Endothelial cell of umbilical vein (primary cell): ENCODE data around the gene ZNF22. TPM values are rescaled to one million over a fixed set of nuclear protein-coding genes. Genes with fewer than 3 reads are reported as not detected.

Experiments
- BruUV-seq: library from RNA; stranded (reverse); fragments of 400-500 nt; replicated peaks from 2 replicates; lab custom pipeline; 2021; lab: Mats Ljungman, UMichigan
- CTCF ChIA-PET: fragments of 300-600, 350-600 bp; sonication (Branson Sonifier 250); formaldehyde crosslinking; loops from one replicate; lab custom pipeline; 2021; ENCODE audit warnings: antibody characterized with exemption, inconsistent platforms; lab: Charles Lee
- POLR2A ChIA-PET: fragments of 300-600, 350-600 bp; sonication (Branson Sonifier 250); formaldehyde crosslinking; loops from one replicate; lab custom pipeline; 2021; ENCODE audit warnings: antibody characterized with exemption, inconsistent platforms; lab: Charles Lee
- DNase-seq: peaks from one replicate; pipeline ENCODE4 v3.0.0-alpha.2; 2011; ENCODE audit warnings: low read depth, low spot score
- FAIRE-seq: peaks from 2 replicates; lab custom pipeline; 2011; peaks lifted over from hg19 to GRCh38; lab: Jason Lieb, UNC
- H2AFZ ChIP-seq: 2 replicates; pipeline ENCODE4 v1.6.0; 2012; ENCODE audit warnings: low read depth, low read length, control low read depth, inconsistent platforms
- H3K27ac ChIP-seq: 2 replicates; pipeline ENCODE4 v1.5.1; 2011; ENCODE audit warnings: low read depth, mild to moderate bottlenecking, control low read depth, low read length, moderate library complexity; ENCODE audit not compliant: insufficient read depth
- H3K27me3 ChIP-seq, 2 experiments: 2 replicates each; pipeline versions ENCODE4 v1.6.0 to v1.6.1; 2011; ENCODE audit warnings: low read length in 2 of 2, mixed read lengths in 1 of 2; ENCODE audit not compliant: control insufficient read depth in 2 of 2, insufficient read depth in 2 of 2
- H3K36me3 ChIP-seq, 2 experiments: 2 replicates in 1 of 2; 3 replicates in 1 of 2; pipeline ENCODE4 v1.5.1; 2011; ENCODE audit warnings: low read length in 2 of 2, mild to moderate bottlenecking in 1 of 2, moderate library complexity in 1 of 2; ENCODE audit not compliant: control insufficient read depth in 2 of 2, insufficient read depth in 2 of 2; ENCODE audit errors: extremely low read depth in 1 of 2
- H3K4me1 ChIP-seq: 3 replicates; pipeline ENCODE4 v1.5.1; 2011; ENCODE audit warnings: mild to moderate bottlenecking, low read length; ENCODE audit not compliant: control insufficient read depth, insufficient read depth; ENCODE audit errors: extremely low read depth
- H3K4me2 ChIP-seq: 2 replicates; pipeline ENCODE4 v1.6.1; 2011; ENCODE audit warnings: low read length, control low read depth, mixed read lengths; ENCODE audit not compliant: insufficient read depth
- H3K4me3 ChIP-seq, 3 experiments: fragments of 200-600 bp in 1 of 3; sonication (generic), shearing (Covaris generic) in 1 of 3; replicated peaks in 1 of 3; 2 replicates each; pipeline ENCODE4 v1.5.1; 2011 to 2016; ENCODE audit warnings: control low read depth in 3 of 3, low read length in 3 of 3, mild to moderate bottlenecking in 2 of 3, inconsistent platforms in 1 of 3, low read depth in 1 of 3, moderate library complexity in 1 of 3; ENCODE audit not compliant: insufficient read depth in 1 of 3
- H3K79me2 ChIP-seq: 2 replicates; pipeline ENCODE4 v1.6.0; 2012; ENCODE audit warnings: low read length, inconsistent platforms; ENCODE audit not compliant: control insufficient read depth, insufficient read depth
- H3K9ac ChIP-seq: replicated peaks from 2 replicates; pipeline ENCODE3; 2011; ENCODE audit warnings: low read length, control low read depth; ENCODE audit not compliant: insufficient read depth; ENCODE audit errors: extremely low read depth
- H3K9me1 ChIP-seq: replicated peaks from 3 replicates; pipeline ENCODE4 v1.6.0; 2011; ENCODE audit warnings: mild to moderate bottlenecking, low read length; ENCODE audit not compliant: control insufficient read depth, insufficient read depth; ENCODE audit errors: extremely low read depth
- H3K9me3 ChIP-seq: replicated peaks from 2 replicates; pipeline ENCODE4 v1.5.1; 2012; ENCODE audit warnings: low read length, inconsistent platforms; ENCODE audit not compliant: control insufficient read depth, insufficient read depth
- H4K20me1 ChIP-seq: replicated peaks from 2 replicates; pipeline ENCODE3; 2011; ENCODE audit warnings: mild to moderate bottlenecking, low read length; ENCODE audit not compliant: control insufficient read depth, insufficient read depth; ENCODE audit errors: extremely low read depth
- EZH2 ChIP-seq: IDR thresholded peaks from 2 replicates; pipeline ENCODE4 v1.6.1; 2012; ENCODE audit warnings: borderline replicate concordance, low read depth, mild to moderate bottlenecking, moderate library complexity, low read length, inconsistent platforms; ENCODE audit not compliant: severe bottlenecking
- FOS ChIP-seq: IDR thresholded peaks from 2 replicates; pipeline ENCODE4 v1.6.1; 2011; ENCODE audit warnings: mild to moderate bottlenecking, low read length, moderate library complexity, borderline replicate concordance; ENCODE audit not compliant: insufficient read depth
- GATA2 ChIP-seq: IDR thresholded peaks from 2 replicates; pipeline ENCODE4 v1.7.0; 2011; ENCODE audit warnings: low read depth, mild to moderate bottlenecking, moderate library complexity, mixed read lengths, low read length; ENCODE audit not compliant: insufficient read length, insufficient read depth
- JUN ChIP-seq: IDR thresholded peaks from 2 replicates; pipeline ENCODE4 v1.6.1; 2011; ENCODE audit warnings: borderline replicate concordance, low read depth; ENCODE audit not compliant: insufficient read length, insufficient read depth
- MYC ChIP-seq: IDR thresholded peaks from one replicate; pipeline ENCODE4 v1.6.1; 2011; ENCODE audit warnings: mild to moderate bottlenecking, low read depth, low read length
- POLR2A ChIP-seq: IDR thresholded peaks from 2 replicates; pipeline ENCODE4 v1.6.1; 2012; ENCODE audit warnings: low read depth, mild to moderate bottlenecking, control low read depth, low read length
- POLR2AphosphoS5 ChIP-seq: IDR thresholded peaks from 2 replicates; pipeline ENCODE4 v1.6.1; 2012; ENCODE audit warnings: low read depth, mild to moderate bottlenecking, control low read depth, low read length, moderate library complexity; ENCODE audit not compliant: insufficient read depth
- dilution Hi-C: fragments of 300-500 bp; cut with MboI; formaldehyde crosslinking; loops from one replicate; pipeline ENCODE4 v1.15.0; 2019; ENCODE audit warnings: low sequenced_read_pairs; ENCODE audit not compliant: extremely low pct_ligation_motif_present
- intact Hi-C: fragments of 100-400 bp; cut with micrococcal nuclease; formaldehyde crosslinking; loops from one replicate; pipeline ENCODE4 v1.10.0; 2022
- polyA plus RNA-seq, 4 experiments: library from polyadenylated mRNA; depleted of rRNA in 3 of 4; stranded (reverse) in 3 of 4; unstranded in 1 of 4; fragments of >200 nt; gene quantifications; 2 replicates each; pipeline versions ENCODE4 v1.2.1 to v1.2.3, GENCODE V29; 2011 to 2012; ENCODE audit warnings: missing spikeins in 1 of 4
- total RNA-seq: library from RNA; stranded (reverse); gene quantifications from 2 replicates; pipeline ENCODE4 v1.2.3, GENCODE V29; 2021
- TF ChIP-seq, protein P1 (sequence below), 2 donors: IDR thresholded peaks; 1 replicate in 1 of 2; 2 replicates in 1 of 2; pipeline ENCODE4 v1.5.1; 2011; ENCODE audit warnings: low read length in 2 of 2, mild to moderate bottlenecking in 2 of 2, moderate library complexity in 2 of 2, control low read depth in 1 of 2, inconsistent platforms in 1 of 2, low read depth in 1 of 2; ENCODE audit not compliant: insufficient read depth in 1 of 2; ENCODE audit errors: extremely low read depth in 1 of 2
- TF ChIP-seq, protein P2 (sequence below): IDR thresholded peaks from 2 replicates; pipeline ENCODE4 v1.6.1; 2011; ENCODE audit not compliant: insufficient read depth, insufficient read length

The ZNF22 gene
- total and polyA plus RNA-seq, 2 donors (not counting 3 experiments of a cell fraction or from before 2014, with no cell fraction given): 21.0 to 48.7 TPM

DNA sequence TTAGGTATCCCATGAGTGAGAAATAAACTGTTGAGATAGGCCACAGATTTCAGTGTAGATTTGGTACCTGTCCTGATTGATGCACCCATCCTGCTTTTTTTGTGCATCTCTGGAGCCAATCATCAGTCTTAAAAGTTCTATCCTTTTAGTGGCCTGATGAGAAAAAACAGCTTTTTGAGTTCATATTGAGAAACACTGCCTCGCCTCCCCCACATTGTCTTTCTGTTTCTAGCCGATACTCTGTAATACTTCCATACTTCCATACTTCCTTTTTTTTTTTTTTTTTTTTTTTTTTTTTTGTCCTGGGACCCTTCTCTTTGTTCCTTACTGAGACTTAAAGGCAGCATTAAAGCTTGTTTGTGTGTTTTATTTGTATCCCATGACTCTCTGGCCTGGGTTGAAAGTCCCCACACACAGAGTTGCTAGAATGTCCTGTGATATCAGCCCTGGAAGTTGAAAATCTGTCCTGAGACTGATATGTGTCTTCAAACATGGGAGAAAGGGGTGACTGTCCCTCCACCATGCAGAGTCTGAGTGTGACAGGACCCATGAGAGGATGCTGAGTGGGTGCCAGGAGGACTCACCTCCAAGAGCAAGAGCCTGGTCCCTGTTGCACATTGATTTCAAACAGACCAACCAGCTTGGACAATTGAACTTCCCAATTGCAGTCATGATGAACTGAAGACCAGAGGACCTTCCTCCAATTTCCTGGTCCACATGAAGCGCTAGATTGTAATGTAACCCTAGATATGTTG lies 5.7 kb downstream of the ZNF22 start:
- intact Hi-C loops (loop anchor here (5.0 to 10.0 kb wide), 3 partner anchors 366 to 1018 kb away; partner anchors contain the start of gene ALOX5), dilution Hi-C loops (no loop called here)
- no peak overlapping the region for H3K4me3 ChIP-seq
- no peak overlapping the region for H3K4me2 ChIP-seq
- H3K9ac ChIP-seq: no peak overlapping the region
- H3K27me3 ChIP-seq: no peaks in the 10 kb centered on the region
- no TSS peak for BruUV-seq
- peaks cover 30% of the 10 kb centered on the region for H3K79me2 ChIP-seq
- H3K9me3 ChIP-seq: no peaks in the 10 kb centered on the region
- ChIA-PET CTCF (interaction anchor here (0.7 to 9.0 kb wide), 4 partner anchors 26 to 244 kb away, joined by 3 to 62 read pairs (median 6); no protein-coding TSS in a partner anchor), POLR2A (no interaction called here)
- H3K9me1 ChIP-seq: no peaks in the 10 kb centered on the region
- H3K27ac ChIP-seq: no peak overlapping the region
- DNase-seq (no peak), FAIRE-seq (no peak)
- peaks cover 14% of the 10 kb centered on the region for H3K4me1 ChIP-seq
- TF ChIP-seq JUN (no peak), POLR2AphosphoS5 (no peak), POLR2A (no peak), FOS (no peak), EZH2 (no peak), MYC (no peak), GATA2 (no peak)
- TF ChIP-seq, protein P1, sequence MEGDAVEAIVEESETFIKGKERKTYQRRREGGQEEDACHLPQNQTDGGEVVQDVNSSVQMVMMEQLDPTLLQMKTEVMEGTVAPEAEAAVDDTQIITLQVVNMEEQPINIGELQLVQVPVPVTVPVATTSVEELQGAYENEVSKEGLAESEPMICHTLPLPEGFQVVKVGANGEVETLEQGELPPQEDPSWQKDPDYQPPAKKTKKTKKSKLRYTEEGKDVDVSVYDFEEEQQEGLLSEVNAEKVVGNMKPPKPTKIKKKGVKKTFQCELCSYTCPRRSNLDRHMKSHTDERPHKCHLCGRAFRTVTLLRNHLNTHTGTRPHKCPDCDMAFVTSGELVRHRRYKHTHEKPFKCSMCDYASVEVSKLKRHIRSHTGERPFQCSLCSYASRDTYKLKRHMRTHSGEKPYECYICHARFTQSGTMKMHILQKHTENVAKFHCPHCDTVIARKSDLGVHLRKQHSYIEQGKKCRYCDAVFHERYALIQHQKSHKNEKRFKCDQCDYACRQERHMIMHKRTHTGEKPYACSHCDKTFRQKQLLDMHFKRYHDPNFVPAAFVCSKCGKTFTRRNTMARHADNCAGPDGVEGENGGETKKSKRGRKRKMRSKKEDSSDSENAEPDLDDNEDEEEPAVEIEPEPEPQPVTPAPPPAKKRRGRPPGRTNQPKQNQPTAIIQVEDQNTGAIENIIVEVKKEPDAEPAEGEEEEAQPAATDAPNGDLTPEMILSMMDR (IDR thresholded peaks at IDR 0.05; ENCODE audit: extremely low read depth in 1 of 2, insufficient read depth in 1 of 2, low read depth in 1 of 2, low read length in 2 of 2): no peak
- TF ChIP-seq, protein P2, sequence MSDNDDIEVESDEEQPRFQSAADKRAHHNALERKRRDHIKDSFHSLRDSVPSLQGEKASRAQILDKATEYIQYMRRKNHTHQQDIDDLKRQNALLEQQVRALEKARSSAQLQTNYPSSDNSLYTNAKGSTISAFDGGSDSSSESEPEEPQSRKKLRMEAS: no peak
- H3K36me3 ChIP-seq: peaks cover 5 to 9% of the 10 kb centered on the region in 2 experiments
- H2AFZ ChIP-seq: no peak overlapping the region
- no peaks in the 10 kb centered on the region for H4K20me1 ChIP-seq
